SIG-M5 (cell line): ENCODE data around the gene PEX6.
"Not testable (repeated sequence)": the region's sequence is repeated elsewhere in the genome, so short reads cannot be mapped to it uniquely, and the experiment has no call there.

Experiments used
- DNase-seq: peaks from one replicate; lab custom pipeline; 2025; lab: John Stamatoyannopoulos, UW

Gene PEX6

DNA sequence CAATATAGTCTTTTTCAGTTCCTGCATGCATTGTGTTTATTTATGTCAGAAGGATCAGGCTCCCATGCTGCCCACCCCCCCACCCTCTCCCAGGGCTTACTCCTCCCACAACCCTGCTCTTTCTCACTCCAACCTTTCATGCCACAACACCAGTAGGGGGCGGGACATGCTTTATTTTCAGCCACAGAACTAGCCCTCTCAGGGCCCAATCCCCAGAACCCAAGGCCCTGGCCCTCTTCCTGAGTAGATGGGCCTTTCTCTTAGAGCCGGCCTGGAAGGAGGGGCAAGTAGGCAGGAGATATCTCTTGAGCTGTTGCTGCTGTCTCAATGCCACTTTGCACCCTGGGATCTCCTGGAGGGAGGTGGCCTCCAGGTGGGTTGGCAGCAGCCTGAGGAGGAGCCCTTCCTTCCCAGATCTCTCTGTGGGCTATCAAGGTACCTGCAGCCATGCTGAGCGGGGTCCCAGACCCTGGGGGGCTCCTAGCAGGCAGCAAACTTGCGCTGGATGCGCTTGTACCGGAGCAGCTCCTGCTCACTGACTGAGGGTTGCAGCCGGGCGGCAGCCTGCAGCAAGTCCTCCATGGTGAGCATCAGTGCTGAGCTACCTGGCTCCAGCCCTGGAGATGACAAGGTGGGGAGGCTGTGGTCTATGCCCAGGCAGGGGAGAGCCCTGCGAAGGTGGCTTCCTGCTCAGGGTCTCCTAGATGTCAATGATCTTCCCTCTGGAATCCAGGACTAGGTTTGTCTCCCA lies 15.0 kb downstream of the PEX6 start:
- no peak for DNase-seq

DNA sequence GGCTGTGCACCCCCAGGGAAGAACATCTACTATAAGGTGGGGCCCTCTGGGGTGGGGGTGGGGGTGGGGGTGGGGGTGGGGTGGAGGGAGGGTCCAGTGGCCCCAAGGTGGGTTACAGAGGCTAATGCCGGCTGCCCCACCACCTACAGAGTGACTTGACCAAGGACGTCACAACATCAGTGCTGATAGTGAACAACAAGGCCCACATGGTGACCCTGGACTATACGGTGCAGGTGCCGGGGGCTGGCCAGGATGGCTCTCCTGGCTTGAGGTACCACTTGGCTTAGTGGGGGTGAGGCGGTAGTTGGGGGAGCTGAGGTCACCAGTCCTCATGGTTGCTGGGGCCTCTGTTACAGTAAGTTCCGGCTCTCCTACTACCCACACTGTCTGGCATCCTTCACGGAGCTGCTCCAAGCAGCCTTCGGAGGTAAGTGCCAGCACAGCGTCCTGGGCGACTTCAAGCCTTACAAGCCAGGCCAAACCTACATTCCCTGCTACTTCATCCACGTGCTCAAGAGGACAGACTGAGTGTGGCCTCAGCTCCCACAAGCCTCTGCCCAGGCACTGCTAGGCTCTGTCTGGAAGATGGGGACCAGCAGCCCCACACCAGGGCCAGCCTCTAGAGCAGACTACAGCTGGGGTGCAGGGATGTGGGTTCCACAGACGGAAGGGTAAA lies 15.7 kb downstream of the PEX6 start:
- no peak for DNase-seq

DNA sequence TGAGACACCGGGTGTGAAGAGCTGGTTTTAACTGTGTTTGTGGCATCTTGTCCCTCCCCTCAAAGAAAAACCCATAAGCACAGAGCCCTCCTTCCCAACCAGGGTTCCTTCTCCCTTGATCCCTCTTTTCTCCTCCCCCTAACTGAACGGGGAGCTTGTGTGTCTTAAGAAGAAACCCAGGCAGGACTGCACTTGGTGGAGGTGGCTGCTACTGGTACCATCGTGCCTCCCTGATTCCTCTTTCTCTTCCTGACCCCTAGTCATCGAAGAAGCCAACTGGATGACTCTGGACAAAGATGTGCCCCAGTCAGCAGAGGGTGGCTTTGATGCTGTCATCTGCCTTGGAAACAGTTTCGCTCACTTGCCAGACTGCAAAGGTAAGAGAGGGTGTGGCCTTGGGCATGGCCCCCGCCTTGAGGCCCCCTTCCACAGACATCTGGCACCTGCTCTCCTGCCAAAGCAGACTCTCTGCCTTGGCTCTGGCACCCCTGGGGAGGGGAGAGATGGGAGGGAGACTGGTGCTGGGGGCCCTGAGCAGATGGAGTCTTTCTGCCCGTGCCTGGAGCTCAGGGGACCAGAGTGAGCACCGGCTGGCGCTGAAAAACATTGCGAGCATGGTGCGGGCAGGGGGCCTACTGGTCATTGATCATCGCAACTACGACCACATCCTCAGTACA lies 16.3 kb downstream of the PEX6 start:
- DNase-seq: no peak

DNA sequence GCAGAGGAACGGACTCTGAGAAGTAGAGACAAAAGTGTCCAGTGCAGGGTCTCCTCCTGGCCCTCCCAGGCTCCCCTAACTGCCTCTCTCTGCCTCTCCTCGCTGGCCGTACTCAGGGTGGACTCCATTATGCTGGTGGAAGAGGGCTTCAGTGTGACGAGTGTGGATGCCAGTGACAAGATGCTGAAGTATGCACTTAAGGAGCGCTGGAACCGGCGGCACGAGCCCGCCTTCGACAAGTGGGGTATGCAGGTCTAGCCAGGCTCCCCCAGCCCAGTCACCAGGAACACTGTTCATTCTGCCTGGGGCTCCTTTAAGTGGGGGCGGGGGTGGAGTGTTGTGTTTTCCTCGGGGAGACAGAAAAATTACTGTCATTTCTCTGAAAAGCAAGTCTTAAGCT lies 16.9 kb downstream of the PEX6 start:
- DNase-seq: no peak

DNA sequence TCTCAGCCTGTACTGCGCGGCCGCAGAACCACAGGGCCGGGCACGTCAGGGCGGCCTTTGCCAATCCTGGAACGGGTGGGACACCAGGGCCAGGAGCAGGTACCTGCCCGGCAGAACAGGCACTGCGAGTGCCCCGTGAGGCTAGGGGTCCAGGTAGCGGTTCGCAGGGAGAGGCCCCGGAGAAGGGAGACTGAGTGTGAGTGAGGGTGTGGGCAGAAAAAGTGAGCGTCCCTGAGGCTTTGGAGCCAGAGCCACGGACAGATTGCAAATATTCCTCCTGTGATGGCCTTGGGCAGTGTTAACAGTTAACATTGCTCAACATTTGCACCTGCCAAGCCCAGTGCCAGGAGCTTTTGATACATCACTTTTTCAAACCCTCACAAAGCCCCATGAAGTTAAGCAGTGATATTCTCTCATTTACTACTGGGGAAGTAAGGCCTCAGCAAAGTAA lies 17.9 kb downstream of the PEX6 start:
- no peak for DNase-seq

DNA sequence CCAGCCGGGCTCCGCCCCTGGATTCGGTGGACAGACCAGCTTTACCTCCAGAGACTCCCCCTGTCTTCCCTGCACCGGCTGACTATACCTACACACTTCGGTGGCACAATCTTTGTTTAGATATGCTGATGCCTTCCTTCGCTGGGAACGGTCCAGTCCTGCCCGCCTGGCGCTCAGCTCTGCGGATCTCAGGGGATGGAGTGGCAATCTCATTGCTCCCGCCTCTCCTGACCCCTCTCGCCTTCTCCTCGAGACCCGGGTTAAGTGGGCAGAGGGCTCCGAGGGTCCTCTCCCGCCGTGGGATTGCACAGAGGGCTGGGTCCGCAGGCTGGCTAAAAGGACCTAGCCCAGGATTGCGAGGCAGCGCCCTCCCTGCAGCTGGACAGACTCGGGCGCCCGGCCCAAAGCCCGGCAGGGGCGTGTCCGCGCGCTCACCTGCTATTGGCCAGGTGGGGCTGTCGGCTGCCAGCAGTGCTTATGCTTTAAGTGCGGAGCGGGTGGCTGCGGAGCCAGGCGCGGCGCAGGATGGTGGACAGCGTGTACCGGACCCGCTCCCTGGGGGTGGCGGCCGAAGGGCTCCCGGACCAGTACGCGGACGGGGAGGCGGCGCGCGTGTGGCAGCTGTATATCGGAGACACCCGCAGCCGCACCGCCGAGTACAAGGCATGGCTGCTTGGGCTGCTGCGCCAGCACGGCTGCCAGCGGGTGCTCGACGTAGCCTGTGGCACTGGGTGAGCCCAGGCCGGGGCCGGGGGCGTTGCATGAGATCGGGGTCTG lies 18.6 kb downstream of the PEX6 start, which contains the start of gene GNMT:
Gene GNMT (plus strand): TSS at position 512 of the 777 bp plus-strand sequence. CDS start 14 bp downstream, at position 526.
- DNase-seq: no peak

DNA sequence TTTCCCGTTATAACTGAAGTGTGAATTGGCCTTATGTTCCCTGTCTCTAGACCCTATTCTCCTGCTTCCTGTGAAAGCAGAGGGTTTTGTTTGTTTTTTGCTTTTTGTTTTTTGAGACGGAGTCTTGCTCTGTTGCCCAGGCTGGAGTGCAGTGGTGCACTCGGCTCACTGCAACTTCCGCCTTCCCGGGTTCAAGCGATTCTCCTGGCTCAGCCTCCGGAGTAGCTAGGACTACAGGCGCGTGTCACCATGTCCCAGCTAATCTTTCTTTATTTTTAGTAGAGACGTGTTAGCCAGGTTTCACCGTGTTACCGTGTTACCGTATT lies 19.1 kb downstream of the PEX6 start:
- DNase-seq: no peak

DNA sequence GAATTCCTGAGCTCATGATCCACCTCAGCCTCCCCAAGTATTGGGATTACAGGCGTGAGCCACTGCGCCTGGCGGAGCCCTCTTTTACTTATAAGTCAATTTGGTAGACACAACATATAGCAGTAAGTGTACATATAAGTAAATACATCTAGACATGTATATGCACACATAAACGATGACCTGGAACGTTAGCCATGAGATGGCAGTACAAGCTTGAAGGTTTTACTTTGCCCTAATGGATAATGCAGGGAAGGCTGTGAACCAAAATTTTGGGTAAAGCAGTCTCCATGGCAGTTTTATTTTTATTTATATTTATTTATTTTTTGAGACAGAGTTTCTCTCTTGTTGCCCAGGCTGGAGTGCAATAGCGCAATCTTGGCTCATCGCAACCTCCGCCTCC lies 20.9 kb downstream of the PEX6 start:
- no peak for DNase-seq

DNA sequence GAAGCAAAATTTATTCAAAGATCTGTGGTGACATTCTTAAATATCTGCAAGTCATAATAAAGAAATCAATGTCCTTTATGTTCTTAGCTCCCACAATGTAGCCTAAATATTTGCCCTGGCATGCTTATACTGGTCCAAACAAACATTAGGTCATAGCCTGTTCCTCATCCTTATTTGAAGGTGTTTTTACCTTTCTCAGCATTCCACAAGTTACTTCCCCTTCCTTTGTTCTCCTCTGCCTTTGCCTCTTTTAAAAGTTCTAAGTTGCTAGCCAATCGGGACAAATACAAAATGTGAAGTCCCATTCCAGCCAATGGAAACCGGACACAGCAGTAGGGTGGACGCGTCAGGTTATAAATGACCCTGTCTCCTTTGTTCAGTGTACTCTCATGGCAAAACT lies 24.6 kb downstream of the PEX6 start:
- DNase-seq: not testable (repeated sequence)

DNA sequence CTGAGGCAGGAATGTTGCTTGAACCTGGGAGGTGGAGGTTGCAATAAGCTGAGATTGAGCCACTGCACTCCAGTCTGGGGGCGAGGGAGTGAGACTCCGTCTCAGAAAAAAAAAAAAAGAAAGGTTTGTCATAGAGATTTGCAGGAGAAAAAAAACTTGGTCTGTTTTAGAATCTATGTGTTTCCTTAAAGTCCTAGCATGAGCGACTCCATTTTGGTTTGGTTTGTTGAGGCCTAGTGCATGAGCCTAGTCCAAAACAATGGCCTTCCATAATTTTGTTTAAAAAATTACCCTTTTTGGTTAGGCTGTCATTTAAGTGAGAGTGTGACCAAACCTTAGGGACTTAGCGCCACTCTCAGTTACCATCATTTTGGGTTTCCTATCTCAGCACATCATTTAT lies 26.6 kb downstream of the PEX6 start:
- no peak for DNase-seq

DNA sequence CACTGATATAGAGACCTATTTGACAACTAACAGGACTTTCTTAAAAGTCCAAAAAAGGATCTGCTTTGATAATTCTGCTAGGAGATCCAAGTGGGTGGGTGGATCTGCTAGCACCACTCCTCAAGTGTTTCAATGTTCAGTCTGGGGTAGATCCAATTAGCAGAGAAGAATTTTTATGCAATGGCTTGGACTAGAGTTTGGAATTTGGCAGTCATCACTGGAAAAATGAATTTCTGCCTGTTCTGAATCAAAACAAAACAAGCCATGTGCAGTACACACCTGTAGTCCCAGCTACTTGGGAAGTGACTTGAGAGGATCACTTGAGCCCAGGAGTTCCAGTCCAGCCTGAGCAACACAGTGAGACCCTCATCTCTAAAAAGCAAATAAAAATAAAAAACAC lies 31.0 kb downstream of the PEX6 start:
- no peak for DNase-seq

DNA sequence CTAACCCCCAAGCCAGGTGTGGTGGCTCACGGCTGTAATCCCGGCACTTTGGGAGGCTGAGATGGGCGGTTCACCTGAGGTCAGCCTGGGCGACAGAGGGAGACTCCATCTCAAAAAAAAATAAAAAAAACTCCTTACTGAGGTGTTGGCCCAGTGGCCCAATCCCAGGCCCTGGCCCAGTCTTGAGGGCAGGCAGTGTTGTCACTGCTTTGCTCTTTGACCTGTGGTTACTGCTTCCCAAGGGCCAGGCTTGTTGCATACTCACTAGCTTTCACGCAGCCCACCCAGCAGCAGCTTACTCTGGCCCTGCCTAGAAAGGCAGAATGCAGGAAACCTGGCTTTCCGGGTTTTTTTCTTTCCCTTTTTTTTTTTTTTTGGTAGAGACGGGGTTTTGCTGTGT lies 36.5 kb downstream of the PEX6 start:
- DNase-seq: no peak

DNA sequence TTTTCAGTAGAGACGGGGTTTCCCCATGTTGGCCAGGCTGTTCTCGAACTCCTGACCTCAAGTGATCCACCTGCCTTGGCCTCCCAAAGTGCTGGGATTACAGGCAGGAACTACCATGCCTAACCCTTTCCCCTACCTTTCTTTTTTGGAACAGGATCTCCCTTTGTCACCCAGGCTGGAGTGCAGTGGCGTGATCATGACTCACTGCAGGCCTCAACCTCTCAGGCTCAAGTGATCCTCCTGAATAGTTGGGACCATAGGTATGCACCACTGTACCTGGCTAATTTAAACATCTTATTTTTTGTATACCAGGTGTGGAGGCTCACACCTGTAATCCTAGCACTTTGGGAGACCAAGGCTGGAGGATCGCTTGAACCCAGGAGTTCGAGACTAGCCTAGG lies 37.6 kb downstream of the PEX6 start:
- DNase-seq: not testable (repeated sequence)

DNA sequence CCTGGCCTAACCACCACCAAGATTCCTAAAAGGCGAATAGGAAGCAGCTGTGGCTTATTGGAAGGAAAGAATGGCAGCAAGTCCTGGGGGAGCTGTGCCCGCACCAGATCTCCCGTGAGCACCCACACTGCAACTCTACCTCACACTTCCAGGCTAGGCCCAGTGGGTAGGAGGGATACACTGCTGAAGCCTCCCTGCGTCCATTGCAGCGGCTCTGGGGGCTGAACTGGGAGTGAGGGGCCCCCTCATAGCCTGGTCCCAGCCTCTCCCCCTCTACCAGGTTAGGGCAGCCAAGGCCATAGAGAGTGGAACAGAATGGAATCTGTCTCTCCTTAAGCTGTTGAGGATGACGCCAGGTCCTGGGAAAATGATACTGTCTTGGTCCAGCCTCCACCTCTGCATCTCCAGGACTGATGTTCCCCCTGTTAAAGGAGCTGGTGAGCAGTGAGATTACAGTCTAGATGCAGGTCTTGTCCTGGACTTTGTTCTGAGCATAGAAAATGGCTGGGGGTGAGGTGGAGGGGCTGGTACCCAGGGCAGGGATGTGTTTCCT lies 38.4 kb downstream of the PEX6 start:
- DNase-seq: no peak

DNA sequence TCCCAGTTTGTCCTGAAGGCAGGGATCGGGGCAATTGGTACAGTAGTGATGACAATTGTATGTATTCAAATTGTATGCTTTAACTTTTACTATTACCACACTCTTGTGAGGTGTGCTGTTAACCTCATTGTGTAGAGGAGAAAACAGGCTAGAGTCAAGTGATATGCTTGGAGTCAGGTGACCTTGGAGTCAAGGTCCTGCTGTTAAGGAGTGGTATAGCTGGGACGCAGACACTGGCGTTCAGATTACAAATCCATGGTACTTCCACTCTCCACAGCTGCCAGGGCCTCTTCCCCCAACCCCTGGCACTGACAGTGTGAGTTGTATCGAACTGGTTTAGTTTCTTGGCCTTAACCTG lies 39.2 kb downstream of the PEX6 start:
- no peak for DNase-seq

DNA sequence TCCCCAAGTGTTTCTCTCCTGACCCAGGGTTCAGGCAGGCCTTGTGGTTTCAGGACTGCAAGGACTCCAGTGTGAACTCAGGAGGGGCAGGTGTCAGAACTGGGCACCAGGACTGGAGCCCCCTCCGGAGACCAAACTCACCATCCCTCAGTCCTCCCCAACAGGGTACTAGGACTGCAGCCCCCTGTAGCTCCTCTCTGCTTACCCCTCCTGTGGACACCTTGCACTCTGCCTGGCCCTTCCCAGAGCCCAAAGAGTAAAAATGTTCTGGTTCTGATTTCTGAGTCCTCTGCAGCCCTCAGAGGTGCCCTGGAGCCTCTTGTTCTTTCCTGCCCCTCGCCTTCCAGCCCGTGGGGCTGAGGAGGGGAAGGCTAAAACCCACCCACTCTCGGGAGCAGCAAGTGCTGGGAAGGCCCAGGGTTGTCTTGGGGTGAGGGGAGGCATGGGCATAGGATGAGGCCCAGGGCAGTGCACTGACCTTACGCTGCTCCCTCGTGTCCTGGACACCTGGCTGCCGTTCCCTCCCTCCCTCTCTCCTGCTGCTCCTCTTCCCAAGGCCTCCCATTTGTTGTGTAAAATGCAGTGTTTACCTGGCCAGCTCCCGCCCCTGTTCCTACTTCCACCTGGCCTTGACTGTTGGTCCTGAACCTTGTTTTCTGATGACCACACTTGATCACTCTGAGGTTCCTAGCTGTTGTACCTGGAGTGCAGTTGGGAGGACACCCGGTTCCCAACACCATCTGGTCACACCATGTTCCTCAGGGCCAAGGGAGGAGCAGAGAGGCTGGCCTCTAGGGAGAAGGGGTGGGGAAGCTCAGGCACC lies 39.8 kb downstream of the PEX6 start:
- no peak for DNase-seq

DNA sequence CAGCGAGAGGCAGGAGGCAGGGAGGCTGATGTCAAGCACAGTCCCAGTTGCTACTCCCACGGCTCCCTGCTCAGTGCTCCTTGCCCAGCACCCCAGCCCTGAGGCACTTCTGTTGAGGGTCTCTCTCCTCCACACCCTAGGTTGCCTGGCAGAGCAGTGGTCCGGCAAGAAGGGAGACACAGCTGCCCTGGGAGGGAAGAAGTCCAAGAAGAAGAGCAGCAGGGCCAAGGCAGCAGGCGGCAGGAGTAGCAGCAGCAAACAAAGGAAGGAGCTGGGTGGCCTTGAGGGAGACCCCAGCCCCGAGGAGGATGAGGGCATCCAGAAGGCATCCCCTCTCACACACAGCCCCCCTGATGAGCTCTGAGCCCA lies 40.6 kb downstream of the PEX6 start:
- DNase-seq: no peak

DNA sequence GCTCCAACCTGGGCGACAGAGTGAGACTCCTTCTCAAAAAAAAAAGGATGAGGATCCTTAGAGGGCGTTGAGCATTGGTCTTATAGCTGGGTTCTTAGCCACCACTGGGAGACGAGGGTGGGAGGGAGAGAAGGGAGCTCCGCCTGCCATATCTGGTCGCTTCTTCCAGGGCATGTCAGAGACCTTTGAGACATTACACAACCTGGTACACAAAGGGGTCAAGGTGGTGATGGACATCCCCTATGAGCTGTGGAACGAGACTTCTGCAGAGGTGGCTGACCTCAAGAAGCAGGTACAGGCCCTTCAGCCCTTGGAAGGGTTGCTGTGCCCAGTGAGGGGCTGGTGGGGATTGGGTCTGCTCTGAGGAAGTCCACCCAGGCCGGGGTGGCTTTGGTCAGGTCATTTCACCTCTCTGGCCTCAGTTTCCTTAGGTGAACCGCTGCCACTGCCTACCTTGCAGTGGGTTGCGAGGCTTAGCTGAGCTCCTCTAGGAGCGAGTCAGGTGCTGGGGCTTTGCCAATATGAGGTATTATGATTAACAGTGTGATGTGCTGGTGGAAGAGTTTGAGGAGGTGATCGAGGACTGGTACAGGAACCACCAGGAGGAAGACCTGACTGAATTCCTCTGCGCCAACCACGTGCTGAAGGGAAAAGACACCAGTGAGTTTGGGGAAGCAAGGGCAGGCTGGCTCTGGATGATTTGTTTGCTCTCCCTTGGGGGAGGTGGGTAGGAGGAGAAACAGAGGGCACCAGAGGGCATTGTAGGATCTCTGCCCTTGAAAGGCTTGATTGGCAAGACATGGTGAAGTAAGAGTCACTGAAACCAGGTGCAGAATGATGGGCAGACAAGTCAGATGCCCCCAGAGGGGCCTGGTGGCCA lies 41.2 kb downstream of the PEX6 start:
- no peak for DNase-seq

DNA sequence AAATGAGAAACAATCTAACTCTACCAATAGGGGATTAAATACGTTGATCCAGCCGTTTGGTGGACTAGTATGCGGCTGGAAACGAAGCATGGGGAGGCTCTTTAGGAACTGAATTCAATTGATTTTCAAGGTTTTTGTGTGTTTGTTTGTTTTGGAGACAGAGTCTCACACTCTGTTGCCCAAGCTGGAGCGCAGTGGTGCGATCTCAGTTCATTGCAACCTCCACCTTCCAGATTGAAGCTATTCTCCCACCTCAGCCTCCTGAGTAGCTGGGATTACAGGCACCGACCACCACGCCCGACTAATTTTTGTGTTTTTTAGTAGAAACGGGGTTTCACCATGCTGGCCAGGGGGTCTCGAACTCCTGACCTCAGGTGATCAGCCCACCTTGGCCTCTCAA lies 42.6 kb downstream of the PEX6 start:
- no peak for DNase-seq

DNA sequence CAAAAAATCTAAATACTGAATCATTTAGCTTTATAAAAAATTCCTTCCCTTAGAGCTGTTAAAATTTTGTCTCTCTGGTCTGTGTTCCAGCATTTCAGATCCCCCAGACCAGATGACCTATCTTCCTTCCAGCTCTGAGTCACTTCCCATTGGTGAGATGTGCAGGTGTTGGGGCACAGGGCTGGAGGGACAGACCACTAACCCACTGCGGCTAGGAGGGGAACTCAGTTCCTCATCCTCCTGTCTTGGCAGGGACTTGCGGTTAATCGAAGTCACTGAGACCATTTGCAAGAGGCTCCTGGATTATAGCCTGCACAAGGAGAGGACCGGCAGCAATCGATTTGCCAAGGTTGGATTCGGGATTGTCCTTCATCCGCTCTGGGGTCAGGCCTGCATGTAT lies 43.7 kb downstream of the PEX6 start:
- DNase-seq: no peak
